HepG2 (cell line): ENCODE data around the gene CACNA1I. TPM values are rescaled to one million over a fixed set of nuclear protein-coding genes. Genes with fewer than 3 reads are reported as not detected.

Source experiments
- ATAC-seq: fragments of 200-7000 bp; cut with Tn5 transposase; 3 replicates; pipeline ENCODE4 v1.9.1; 2020; ENCODE audit warnings: mild to moderate bottlenecking, moderate library complexity
- BruUV-seq: library from RNA; stranded (reverse); fragments of 400-500 nt; replicated peaks from 2 replicates; lab custom pipeline; 2021; lab: Mats Ljungman, UMichigan
- CTCF ChIA-PET: fragments of 300-600 bp; formaldehyde crosslinking; extraction: SDS; loops from one replicate; lab custom pipeline; 2021; ENCODE audit warnings: low total read pairs, inconsistent platforms, low intra/inter-chr PET ratio; lab: Yijun Ruan, JAX
- POLR2A ChIA-PET: fragments of 350-600 bp; sonication (Branson Sonifier 250); formaldehyde crosslinking; loops from one replicate; lab custom pipeline; 2020; ENCODE audit warnings: antibody characterized with exemption, inconsistent platforms; lab: Yijun Ruan, JAX
- DNase-seq: peaks from one replicate; pipeline ENCODE4 v3.0.0-alpha.2; 2015; ENCODE audit warnings: low spot score
- FAIRE-seq: peaks from 3 replicates; lab custom pipeline; 2011; peaks lifted over from hg19 to GRCh38; lab: Jason Lieb, UNC
- H2AFZ ChIP-seq: one replicate; pipeline ENCODE4 v1.6.1; 2011; ENCODE audit warnings: low read length, inconsistent platforms
- H3K27ac ChIP-seq: fragments of 300-600 bp; 3 replicates; pipeline ENCODE4 v1.8.0; 2011; ENCODE audit warnings: mixed run types, mild to moderate bottlenecking, mixed read lengths, low read length, inconsistent platforms; ENCODE audit not compliant: insufficient read depth; ENCODE audit errors: extremely low read length
- H3K27me3 ChIP-seq, 2 experiments: fragments of 200-600 bp in 1 of 2; 2 replicates in 1 of 2; 3 replicates in 1 of 2; pipeline versions ENCODE4 v1.6.0 to v1.8.0; 2011; ENCODE audit warnings: low read length in 2 of 2, mild to moderate bottlenecking in 2 of 2, moderate library complexity in 2 of 2, inconsistent platforms in 1 of 2; ENCODE audit not compliant: insufficient read depth in 2 of 2, control insufficient read depth in 1 of 2
- H3K36me3 ChIP-seq, 2 experiments: fragments of 200-600 bp in 1 of 2; replicated peaks in 1 of 2; 2 replicates in 1 of 2; 3 replicates in 1 of 2; pipeline versions ENCODE4 v1.5.1 to v1.8.0; 2011; ENCODE audit warnings: low read length in 2 of 2, inconsistent platforms in 1 of 2; ENCODE audit not compliant: insufficient read depth in 2 of 2, control insufficient read depth in 1 of 2
- H3K4me1 ChIP-seq: 2 replicates; pipeline ENCODE4 v1.5.1; 2012; ENCODE audit warnings: low read length, inconsistent platforms; ENCODE audit not compliant: insufficient read depth
- H3K4me2 ChIP-seq: 2 replicates; pipeline ENCODE4 v1.6.0; 2011; ENCODE audit warnings: low read depth, low read length, inconsistent platforms
- H3K4me3 ChIP-seq, 3 experiments: fragments of 200-600 bp in 1 of 3; sonication (generic), shearing (Covaris generic) in 1 of 3; replicated peaks in 1 of 3; 2 replicates each; pipeline ENCODE4 v1.5.1; 2011 to 2016; ENCODE audit warnings: low read length in 3 of 3, inconsistent platforms in 2 of 3, low read depth in 2 of 3, mild to moderate bottlenecking in 2 of 3, control low read depth in 1 of 3, mixed read lengths in 1 of 3; ENCODE audit not compliant: insufficient read depth in 1 of 3
- H3K79me2 ChIP-seq: one replicate; pipeline ENCODE4 v1.6.1; 2011; ENCODE audit warnings: low read length, inconsistent platforms; ENCODE audit not compliant: insufficient read depth
- H3K9ac ChIP-seq: 2 replicates; pipeline ENCODE4 v1.6.0; 2011; ENCODE audit warnings: mild to moderate bottlenecking, low read depth, low read length, inconsistent platforms; ENCODE audit not compliant: insufficient read depth
- H3K9me3 ChIP-seq: 2 replicates; pipeline ENCODE4 v1.5.1; 2012; ENCODE audit warnings: mild to moderate bottlenecking, low read length
- H4K20me1 ChIP-seq: 2 replicates; pipeline ENCODE4 v1.6.0; 2011; ENCODE audit warnings: inconsistent platforms, mild to moderate bottlenecking, low read length, moderate library complexity; ENCODE audit not compliant: insufficient read depth
- ETV6 ChIP-seq: sonication (generic); formaldehyde crosslinking; conservative IDR thresholded peaks from 2 replicates; pipeline ENCODE4 v1.4.0; 2020; ENCODE audit warnings: missing genetic modification reagents
- HES4 ChIP-seq: sonication (generic); formaldehyde crosslinking; IDR thresholded peaks from 2 replicates; pipeline ENCODE4 v1.9.0; 2021; ENCODE audit warnings: mild to moderate bottlenecking, missing genetic modification reagents, borderline replicate concordance
- ISL2 ChIP-seq: sonication (generic); formaldehyde crosslinking; IDR thresholded peaks from 2 replicates; pipeline ENCODE4 v1.5.0; 2020; ENCODE audit warnings: missing genetic modification reagents
- JUND ChIP-seq: sonication (generic); formaldehyde crosslinking; IDR thresholded peaks from 2 replicates; pipeline ENCODE4 v1.8.0; 2022; ENCODE audit warnings: mild to moderate bottlenecking, missing genetic modification reagents
- ZEB1 ChIP-seq: IDR thresholded peaks from 2 replicates; pipeline ENCODE4 v1.6.1; 2012; ENCODE audit warnings: mild to moderate bottlenecking, low read depth, inconsistent platforms; ENCODE audit not compliant: insufficient replicate concordance
- ZNF24 ChIP-seq: fragments of 450-650 bp; IDR thresholded peaks from 2 replicates; pipeline ENCODE4 v1.6.1; 2017; ENCODE audit warnings: antibody characterized with exemption, mild to moderate bottlenecking
- ZNF451 ChIP-seq: sonication (generic); formaldehyde crosslinking; IDR thresholded peaks from 2 replicates; pipeline ENCODE4 v1.5.0; 2020; ENCODE audit warnings: mild to moderate bottlenecking, missing genetic modification reagents
- ZNF577 ChIP-seq: sonication (generic); formaldehyde crosslinking; IDR thresholded peaks from 2 replicates; pipeline ENCODE4 v1.4.0; 2020; ENCODE audit warnings: mild to moderate bottlenecking, low read depth, missing genetic modification reagents, borderline replicate concordance
- ZNF749 ChIP-seq: sonication (generic); formaldehyde crosslinking; IDR thresholded peaks from 2 replicates; pipeline ENCODE4 v1.8.0; 2022; ENCODE audit warnings: mild to moderate bottlenecking, missing genetic modification reagents, moderate library complexity, borderline replicate concordance
- WGBS: methylation state at CpG from one replicate; pipeline ENCODE4 v1.1.6; 2017; ENCODE audit warnings: low lambda C conversion rate; 5-methylcytosine and 5-hydroxymethylcytosine counted together
- in situ Hi-C: cut with HindIII; loops from 2 replicates; pipeline ENCODE4 v1.10.0; 2017; ENCODE audit warnings: low pct_unique_long_range_greater_than_20kb; ENCODE audit not compliant: extremely low pct_ligation_motif_present
- intact Hi-C: fragments of 100-400 bp; cut with micrococcal nuclease; formaldehyde crosslinking; loops from one replicate; pipeline ENCODE4 v1.10.0; 2022; ENCODE audit not compliant: unreplicated experiment
- polyA plus RNA-seq, 8 experiments: library from polyadenylated mRNA; depleted of rRNA in 3 of 8; stranded (reverse) in 7 of 8; unstranded in 1 of 8; fragments of >200 nt; fragmentation: Illumina TruSeq in 4 of 8; extraction: Trizol in 4 of 8; gene quantifications; 2 replicates each; pipeline versions ENCODE4 v1.2.1 to v1.2.3, GENCODE V29; 2011 to 2016; ENCODE audit warnings: low read depth in 4 of 8, missing spikeins in 1 of 8, mixed read lengths in 1 of 8; ENCODE audit not compliant: insufficient read depth in 1 of 8
- total RNA-seq, 5 experiments: library from RNA; depleted of rRNA; stranded (reverse); fragments of >200 nt; fragmentation: Illumina TruSeq; extraction: Trizol; gene quantifications; 2 replicates each; pipeline ENCODE4 v1.2.3, GENCODE V29; 2016; ENCODE audit warnings: low read depth in 1 of 5
- TF ChIP-seq, protein P1 (sequence below): sonication (generic); formaldehyde crosslinking; IDR thresholded peaks from 2 replicates; pipeline ENCODE4 v1.4.0; 2020; ENCODE audit warnings: mild to moderate bottlenecking, missing genetic modification reagents
- TF ChIP-seq, protein P2 (sequence below): sonication (generic); formaldehyde crosslinking; IDR thresholded peaks from 2 replicates; pipeline ENCODE4 v1.8.0; 2022; ENCODE audit warnings: mild to moderate bottlenecking, missing genetic modification reagents, borderline replicate concordance
- TF ChIP-seq, protein P3 (sequence below): sonication (generic); formaldehyde crosslinking; IDR thresholded peaks from 2 replicates; pipeline ENCODE4 v1.4.0; 2020; ENCODE audit warnings: mild to moderate bottlenecking, missing genetic modification reagents
- TF ChIP-seq, protein P4 (sequence below): sonication (generic); formaldehyde crosslinking; IDR thresholded peaks from 2 replicates; pipeline ENCODE4 v1.4.0; 2020; ENCODE audit warnings: missing genetic modification reagents

CACNA1I gene
- total and polyA plus RNA-seq, 2 of the 13 experiments (the other 11 are each of a cell fraction or from before 2014, with no cell fraction given), result not detected

DNA sequence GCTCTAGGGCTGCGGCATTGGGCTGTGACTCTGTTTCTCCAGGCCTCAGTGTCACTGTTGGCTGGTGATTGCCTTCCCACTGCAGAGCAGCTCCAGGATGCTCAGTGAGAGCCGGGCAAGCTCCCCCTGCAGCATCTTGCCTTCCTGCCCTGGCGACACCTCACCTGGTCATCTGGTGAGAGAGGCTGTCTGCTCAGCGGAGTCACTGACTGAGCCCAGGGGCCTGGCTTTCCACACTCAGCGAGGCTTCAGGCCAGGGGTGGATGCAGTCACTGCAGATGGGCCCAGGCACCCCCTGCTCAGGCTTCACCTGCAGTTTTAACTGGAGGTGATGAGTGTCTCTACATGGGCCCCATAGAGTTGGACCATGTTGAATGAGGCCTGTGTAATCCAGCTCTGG is 136.8 kb downstream of the CACNA1I start:
- H3K27me3 ChIP-seq, result peaks cover 11 to 67% of the 10 kb centered on the region in 2 experiments; a peak in 4 of 5 replicates
- WGBS, result 60% methylated on average over 3 of the region's 5 CpGs
- no TSS peak for BruUV-seq
- TF ChIP-seq JUND (CRISPR knock-in tag) (no peak), ZNF24 (no peak), ETV6 (CRISPR knock-in tag) (no peak), ZNF577 (no peak), ZEB1 (no peak), ZNF749 (CRISPR knock-in tag) (no peak), ZNF451 (no peak), HES4 (CRISPR knock-in tag) (no peak), ISL2 (no peak)
- TF ChIP-seq, protein P1, sequence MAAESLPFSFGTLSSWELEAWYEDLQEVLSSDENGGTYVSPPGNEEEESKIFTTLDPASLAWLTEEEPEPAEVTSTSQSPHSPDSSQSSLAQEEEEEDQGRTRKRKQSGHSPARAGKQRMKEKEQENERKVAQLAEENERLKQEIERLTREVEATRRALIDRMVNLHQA (CRISPR knock-in tag), result no peak
- TF ChIP-seq, protein P2, sequence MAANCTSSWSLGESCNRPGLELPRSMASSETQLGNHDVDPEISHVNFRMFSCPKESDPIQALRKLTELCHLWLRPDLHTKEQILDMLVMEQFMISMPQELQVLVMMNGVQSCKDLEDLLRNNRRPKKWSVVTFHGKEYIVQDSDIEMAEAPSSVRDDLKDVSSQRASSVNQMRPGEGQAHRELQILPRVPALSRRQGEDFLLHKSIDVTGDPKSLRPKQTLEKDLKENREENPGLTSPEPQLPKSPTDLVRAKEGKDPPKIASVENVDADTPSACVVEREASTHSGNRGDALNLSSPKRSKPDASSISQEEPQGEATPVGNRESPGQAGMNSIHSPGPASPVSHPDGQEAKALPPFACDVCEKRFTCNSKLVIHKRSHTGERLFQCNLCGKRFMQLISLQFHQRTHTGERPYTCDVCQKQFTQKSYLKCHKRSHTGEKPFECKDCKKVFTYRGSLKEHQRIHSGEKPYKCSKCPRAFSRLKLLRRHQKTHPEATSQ (CRISPR knock-in tag), result no peak
- TF ChIP-seq, protein P3, sequence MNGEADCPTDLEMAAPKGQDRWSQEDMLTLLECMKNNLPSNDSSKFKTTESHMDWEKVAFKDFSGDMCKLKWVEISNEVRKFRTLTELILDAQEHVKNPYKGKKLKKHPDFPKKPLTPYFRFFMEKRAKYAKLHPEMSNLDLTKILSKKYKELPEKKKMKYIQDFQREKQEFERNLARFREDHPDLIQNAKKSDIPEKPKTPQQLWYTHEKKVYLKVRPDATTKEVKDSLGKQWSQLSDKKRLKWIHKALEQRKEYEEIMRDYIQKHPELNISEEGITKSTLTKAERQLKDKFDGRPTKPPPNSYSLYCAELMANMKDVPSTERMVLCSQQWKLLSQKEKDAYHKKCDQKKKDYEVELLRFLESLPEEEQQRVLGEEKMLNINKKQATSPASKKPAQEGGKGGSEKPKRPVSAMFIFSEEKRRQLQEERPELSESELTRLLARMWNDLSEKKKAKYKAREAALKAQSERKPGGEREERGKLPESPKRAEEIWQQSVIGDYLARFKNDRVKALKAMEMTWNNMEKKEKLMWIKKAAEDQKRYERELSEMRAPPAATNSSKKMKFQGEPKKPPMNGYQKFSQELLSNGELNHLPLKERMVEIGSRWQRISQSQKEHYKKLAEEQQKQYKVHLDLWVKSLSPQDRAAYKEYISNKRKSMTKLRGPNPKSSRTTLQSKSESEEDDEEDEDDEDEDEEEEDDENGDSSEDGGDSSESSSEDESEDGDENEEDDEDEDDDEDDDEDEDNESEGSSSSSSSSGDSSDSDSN (CRISPR knock-in tag), result no peak
- TF ChIP-seq, protein P4, sequence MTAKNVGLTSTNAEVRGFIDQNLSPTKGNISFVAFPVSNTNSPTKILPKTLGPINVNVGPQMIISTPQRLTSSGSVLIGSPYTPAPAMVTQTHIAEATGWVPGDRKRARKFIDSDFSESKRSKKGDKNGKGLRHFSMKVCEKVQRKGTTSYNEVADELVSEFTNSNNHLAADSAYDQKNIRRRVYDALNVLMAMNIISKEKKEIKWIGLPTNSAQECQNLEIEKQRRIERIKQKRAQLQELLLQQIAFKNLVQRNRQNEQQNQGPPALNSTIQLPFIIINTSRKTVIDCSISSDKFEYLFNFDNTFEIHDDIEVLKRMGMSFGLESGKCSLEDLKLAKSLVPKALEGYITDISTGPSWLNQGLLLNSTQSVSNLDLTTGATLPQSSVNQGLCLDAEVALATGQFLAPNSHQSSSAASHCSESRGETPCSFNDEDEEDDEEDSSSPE, result no peak
- H3K27ac ChIP-seq, result no peak overlapping the region
- H3K36me3 ChIP-seq, result no peaks in the 10 kb centered on the region
- no peaks in the 10 kb centered on the region for H4K20me1 ChIP-seq
- peaks cover 12% of the 10 kb centered on the region for H3K4me1 ChIP-seq
- H3K9ac ChIP-seq, result no peak overlapping the region
- H3K79me2 ChIP-seq, result no peaks in the 10 kb centered on the region
- CTCF ChIA-PET, result no interaction called here
- H3K4me3 ChIP-seq, result no peak overlapping the region
- no peak for DNase-seq
- no peak overlapping the region for H3K4me2 ChIP-seq
- POLR2A ChIA-PET, result no interaction called here
- FAIRE-seq, result no peak
- ATAC-seq, result no peak
- H2AFZ ChIP-seq, result no peak overlapping the region
- no peaks in the 10 kb centered on the region for H3K9me3 ChIP-seq
- in situ Hi-C loops (no loop called here), intact Hi-C loops (no loop called here)
